ENCODE results near the gene FAM107A. TPM values are rescaled to one million over a fixed set of nuclear protein-coding genes. Genes with fewer than 3 reads are reported as not detected.

The FAM107A gene
- total RNA-seq, 2 experiments from 2014 or later, result not detected

DNA sequence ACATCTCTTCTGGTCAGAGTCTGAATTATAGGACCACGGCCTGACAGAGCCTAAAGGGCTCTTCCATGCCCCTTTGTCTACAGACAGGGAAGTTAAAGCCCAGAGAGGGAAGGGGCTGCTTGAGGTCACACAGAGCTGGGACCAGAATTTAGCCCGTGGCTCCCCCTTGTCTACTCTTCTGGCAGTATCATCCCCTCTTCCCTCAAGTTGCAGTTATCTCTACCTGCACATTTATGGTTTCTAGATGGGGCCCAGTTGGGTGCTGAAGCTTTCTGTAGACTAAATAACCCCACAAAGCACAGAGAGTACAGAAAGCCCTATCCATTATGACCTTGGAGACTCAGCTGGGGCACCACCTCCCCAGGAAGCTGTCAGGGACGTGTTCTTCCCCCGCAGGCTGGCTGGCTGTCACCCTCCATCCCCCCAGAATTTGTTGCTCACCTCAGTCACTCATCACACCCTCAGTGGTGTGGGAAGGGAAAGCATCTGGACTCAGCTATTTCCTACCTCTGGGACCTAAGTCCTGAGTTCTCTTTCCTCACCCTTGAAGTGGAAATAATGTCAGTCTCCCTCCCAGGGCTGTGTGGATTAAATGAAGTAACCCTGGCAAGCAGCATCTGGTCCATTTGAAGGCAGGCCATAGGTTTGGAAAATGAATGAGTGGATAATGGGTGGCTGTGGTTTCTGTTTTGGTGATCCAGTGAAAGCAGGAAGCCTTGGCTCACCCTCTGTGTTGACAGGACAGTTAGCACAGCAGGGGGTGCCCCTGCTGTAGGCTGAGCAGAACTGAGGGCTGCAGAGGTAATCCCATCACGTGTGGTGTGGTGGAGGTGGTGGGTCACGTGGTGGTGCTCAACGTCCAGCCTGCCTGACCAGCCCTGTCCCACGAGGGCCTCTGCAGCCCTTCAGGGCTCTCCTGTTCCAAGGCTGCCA is 56.5 kb downstream of the FAM107A start:
- ChIA-PET CTCF (no interaction called here), POLR2A (no interaction called here)
- ATAC-seq, result no peak
- Mint-ChIP-seq H3K4me1 (ENCODE audit: low read depth) (no peaks in the 10 kb centered on the region), H3K4me3 (no peak overlapping the region), H3K27me3 (ENCODE audit: low read depth) (no peaks in the 10 kb centered on the region), H3K36me3 (ENCODE audit: low read depth) (no peaks in the 10 kb centered on the region), H3K27ac (no peak overlapping the region), H3K9me3 (ENCODE audit: insufficient read depth) (no peaks in the 10 kb centered on the region)
- DNase-seq, result no peak

DNA sequence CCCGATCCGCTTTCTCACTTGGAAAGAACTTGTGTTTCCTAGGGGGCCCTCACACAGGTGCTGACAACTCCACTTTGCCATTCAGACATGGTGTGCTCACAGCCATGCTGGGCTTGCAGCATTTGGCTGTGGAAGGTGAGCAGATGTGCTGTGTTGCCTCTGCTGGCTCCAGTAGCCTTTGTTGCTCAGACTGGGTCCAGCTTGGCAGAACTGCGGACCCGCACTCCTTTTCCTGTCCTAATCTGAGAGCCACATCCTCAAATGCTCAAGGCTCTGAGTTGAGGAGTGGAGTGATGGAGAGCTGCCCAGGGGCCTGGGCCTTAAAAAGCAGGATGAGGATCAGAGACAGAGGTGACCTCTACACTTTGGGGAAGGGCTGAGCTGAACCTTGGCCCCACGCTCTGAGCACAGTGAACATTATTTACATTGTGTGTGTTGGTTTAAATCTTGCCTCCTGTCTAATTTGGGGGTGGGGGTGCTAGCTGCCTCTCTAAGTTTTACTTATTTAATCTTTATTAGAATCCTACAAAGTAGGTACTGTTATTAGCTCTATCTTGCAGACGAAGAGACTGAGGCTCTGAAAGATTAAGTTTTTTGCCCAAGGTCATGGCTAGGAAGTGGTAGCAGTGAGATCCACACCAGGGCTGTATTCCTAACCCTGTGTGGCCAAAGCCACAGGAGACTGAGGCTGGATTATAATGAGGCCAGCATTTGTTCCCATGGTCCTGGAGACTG is 57.4 kb downstream of the FAM107A start:
- ATAC-seq (no peak), DNase-seq (no peak)
- no peaks in the 10 kb centered on the region for H3K9me3 Mint-ChIP-seq (ENCODE audit: insufficient read depth)
- no peak overlapping the region for H3K4me3 Mint-ChIP-seq
- ChIA-PET POLR2A (no interaction called here), CTCF (no interaction called here)
- no peaks in the 10 kb centered on the region for H3K4me1 Mint-ChIP-seq (ENCODE audit: low read depth)
- no peak overlapping the region for H3K27ac Mint-ChIP-seq
- H3K36me3 Mint-ChIP-seq (ENCODE audit: low read depth), result no peaks in the 10 kb centered on the region
- no peaks in the 10 kb centered on the region for H3K27me3 Mint-ChIP-seq (ENCODE audit: low read depth)

DNA sequence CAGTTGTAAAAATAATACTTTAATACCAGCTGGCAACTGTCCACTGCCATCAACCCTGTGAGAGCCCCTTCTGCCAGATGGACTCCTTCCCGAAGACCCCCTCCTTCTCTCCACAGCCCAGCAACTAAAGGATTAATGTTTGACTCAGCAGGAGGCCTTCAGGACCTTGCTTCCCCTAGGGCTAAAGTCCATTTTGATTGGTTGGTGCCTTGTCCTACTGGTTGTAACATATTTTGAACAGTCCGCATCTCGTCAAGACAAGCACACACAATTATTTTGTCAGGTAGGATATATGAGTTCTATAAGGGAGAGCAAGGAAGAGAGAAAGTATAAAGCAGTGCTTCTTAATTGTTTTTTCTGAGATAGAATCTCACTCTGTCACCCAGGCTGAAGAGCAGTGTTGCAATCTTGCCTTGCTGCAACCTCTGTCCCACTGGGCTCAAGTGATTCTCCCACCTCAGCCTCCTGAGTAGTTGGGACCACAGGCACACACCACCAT is 58.9 kb downstream of the FAM107A start:
- ATAC-seq, result no peak
- ChIA-PET POLR2A (no interaction called here), CTCF (no interaction called here)
- Mint-ChIP-seq H3K4me1 (ENCODE audit: low read depth) (no peaks in the 10 kb centered on the region), H3K27ac (no peak overlapping the region), H3K27me3 (ENCODE audit: low read depth) (no peaks in the 10 kb centered on the region), H3K4me3 (no peak overlapping the region), H3K9me3 (ENCODE audit: insufficient read depth) (no peaks in the 10 kb centered on the region), H3K36me3 (ENCODE audit: low read depth) (no peaks in the 10 kb centered on the region)
- DNase-seq, result no peak

DNA sequence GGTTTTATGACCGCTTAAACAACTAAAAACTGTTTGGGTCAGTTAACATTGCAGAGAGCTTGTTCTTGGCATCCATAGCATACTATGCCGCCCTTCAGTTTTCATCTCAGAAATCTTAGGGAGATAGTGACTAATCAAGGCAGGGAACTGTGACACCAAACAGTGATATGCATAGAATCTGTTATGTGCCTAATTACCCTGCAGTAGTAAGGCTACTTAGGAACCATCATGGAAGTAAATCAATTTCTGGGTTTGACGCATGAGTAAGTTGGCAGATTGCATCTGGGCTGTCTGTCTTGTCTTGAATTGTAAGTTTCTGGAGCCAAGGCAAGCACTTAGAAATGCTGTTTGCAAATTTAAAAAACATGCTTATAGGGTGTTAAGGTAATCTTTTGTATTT is 62.8 kb downstream of the FAM107A start:
- ChIA-PET CTCF (no interaction called here), POLR2A (no interaction called here)
- no peaks in the 10 kb centered on the region for H3K36me3 Mint-ChIP-seq (ENCODE audit: low read depth)
- H3K27me3 Mint-ChIP-seq (ENCODE audit: low read depth), result no peaks in the 10 kb centered on the region
- DNase-seq, result no peak
- no peak overlapping the region for H3K4me3 Mint-ChIP-seq
- H3K27ac Mint-ChIP-seq, result no peak overlapping the region
- H3K9me3 Mint-ChIP-seq (ENCODE audit: insufficient read depth), result no peaks in the 10 kb centered on the region
- no peaks in the 10 kb centered on the region for H3K4me1 Mint-ChIP-seq (ENCODE audit: low read depth)
- no peak for ATAC-seq

Other genes with a start within 250 kb of the FAM107A start
- gene PXK, start 244.5 kb downstream of the FAM107A start, total RNA-seq, result 10 to 100 TPM; 31.5 to 33.4 TPM
- 10 to 100 TPM; 48.9 to 50.3 TPM for gene PDHB, start 143.6 kb downstream of the FAM107A start, total RNA-seq
- gene KCTD6, start 85.3 kb downstream of the FAM107A start, total RNA-seq, result 1 to 10 TPM; 5.2 to 6.2 TPM
- not detected for gene ACOX2, start 40.2 kb downstream of the FAM107A start, total RNA-seq
- not detected for gene FAM3D, start 89.4 kb upstream of the FAM107A start, total RNA-seq

Data from activated CD8-positive, alpha-beta T cell treated with anti-CD3 and anti-CD28 coated beads, Interleukin-2, amount 10 ng/mL, durations not matched to agents 7 days and 5 days (primary cell).